Stimulated activated naive CD8-positive, alpha-beta T cell treated with anti-CD3 and anti-CD28 coated beads, Interleukin-15, Interleukin-2, amounts not matched to agents 100 ng/mL and 50 ng/mL, for 24 hours (primary cell): ENCODE data around the gene CPNE1.

ENCODE experiments used
- H3K27ac Mint-ChIP-seq: one replicate; pipeline ENCODE4 v1.8.0; 2021; ENCODE audit warnings: mild to moderate bottlenecking, mixed read lengths
- H3K27me3 Mint-ChIP-seq: one replicate; pipeline ENCODE4 v1.8.0; 2021; ENCODE audit warnings: mixed read lengths
- H3K36me3 Mint-ChIP-seq: one replicate; pipeline ENCODE4 v1.8.0; 2021; ENCODE audit warnings: low read depth, mixed read lengths
- H3K4me1 Mint-ChIP-seq: one replicate; pipeline ENCODE4 v1.8.0; 2021; ENCODE audit warnings: low read depth, mixed read lengths
- H3K4me3 Mint-ChIP-seq: one replicate; pipeline ENCODE4 v1.8.0; 2021; ENCODE audit warnings: mild to moderate bottlenecking, mixed read lengths
- H3K9me3 Mint-ChIP-seq: one replicate; pipeline ENCODE4 v1.8.0; 2021; ENCODE audit warnings: mixed read lengths

Gene CPNE1

DNA sequence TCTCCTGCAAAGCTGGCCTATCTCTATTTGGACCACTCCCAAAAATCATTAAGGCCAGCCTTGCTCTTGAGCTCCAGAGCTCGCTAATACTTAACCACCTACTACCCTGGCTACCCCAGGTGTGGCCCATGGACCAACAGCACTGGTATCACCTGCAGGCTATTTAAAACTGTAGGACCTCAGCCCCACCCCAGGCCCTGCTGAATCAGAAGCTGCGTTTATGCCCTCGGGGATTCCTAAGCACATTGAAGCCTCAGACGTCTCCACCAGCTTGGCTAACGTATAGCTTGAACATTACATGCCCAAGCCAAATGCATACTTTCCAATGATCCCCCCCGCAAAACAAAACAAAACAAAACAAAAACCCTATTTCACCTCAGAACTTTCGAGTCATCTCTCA is 68.8 kb downstream of the CPNE1 start:
- H3K4me3 Mint-ChIP-seq = no peak overlapping the region
- no peak overlapping the region for H3K27ac Mint-ChIP-seq
- peaks cover 3% of the 10 kb centered on the region for H3K4me1 Mint-ChIP-seq
- H3K27me3 Mint-ChIP-seq = peaks cover 18% of the 10 kb centered on the region
- no peaks in the 10 kb centered on the region for H3K36me3 Mint-ChIP-seq
- H3K9me3 Mint-ChIP-seq = no peaks in the 10 kb centered on the region

DNA sequence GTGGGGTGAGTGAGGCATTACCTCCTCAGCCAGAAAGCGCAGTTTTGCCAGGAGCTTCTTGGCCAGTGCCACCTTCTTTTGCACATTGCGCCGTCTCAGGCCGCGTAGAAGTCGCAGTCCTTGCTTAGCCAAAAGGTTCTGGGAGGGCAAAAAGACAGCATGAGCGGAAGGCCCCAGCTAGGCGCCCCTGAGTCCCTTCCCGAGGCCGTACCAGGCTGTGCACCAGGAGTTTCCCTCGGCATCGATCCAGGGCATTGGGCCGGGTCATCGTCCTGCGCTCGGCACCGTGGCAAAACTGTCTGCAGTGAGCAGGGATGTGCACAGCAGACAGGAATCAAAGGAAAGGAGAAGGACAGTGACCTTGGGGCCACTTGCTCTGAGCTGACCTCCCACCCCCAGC is 69.2 kb downstream of the CPNE1 start:
- Mint-ChIP-seq H3K9me3 (no peaks in the 10 kb centered on the region), H3K27ac (no peak overlapping the region), H3K27me3 (peaks cover 14% of the 10 kb centered on the region), H3K36me3 (no peaks in the 10 kb centered on the region), H3K4me1 (no peaks in the 10 kb centered on the region), H3K4me3 (no peak overlapping the region)

DNA sequence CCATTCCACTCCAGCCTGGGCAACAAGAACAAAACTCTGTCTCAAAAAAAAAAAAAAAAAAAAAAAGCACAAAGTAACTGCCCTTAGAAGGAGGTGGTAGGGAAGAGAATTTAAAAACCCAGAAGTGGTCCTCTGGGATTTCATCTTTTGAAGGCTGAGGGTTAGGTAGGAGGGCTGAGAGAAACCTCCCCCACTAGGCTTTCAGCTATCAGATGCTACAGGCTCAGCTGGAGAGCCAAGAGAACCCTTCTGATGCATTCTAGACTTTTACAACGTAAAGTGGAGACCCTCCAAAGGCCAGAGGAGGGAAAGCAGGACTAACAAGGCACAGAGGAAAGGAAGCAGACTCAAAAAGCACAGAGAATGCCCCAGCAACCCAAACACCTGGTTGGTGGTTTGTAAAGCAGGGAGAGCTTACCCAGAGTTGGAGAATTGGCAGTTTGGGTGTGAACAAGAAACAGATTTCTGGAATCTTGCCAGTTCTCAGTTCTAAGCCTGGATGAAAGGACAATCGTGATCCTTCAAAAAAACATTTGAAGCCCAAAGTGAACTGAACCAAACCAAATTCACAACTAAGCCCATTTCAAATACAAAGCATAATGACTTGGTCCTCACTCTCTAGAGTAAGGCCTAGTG is 72.2 kb downstream of the CPNE1 start:
- Mint-ChIP-seq H3K4me1 (no peaks in the 10 kb centered on the region), H3K9me3 (no peaks in the 10 kb centered on the region), H3K4me3 (no peak overlapping the region), H3K27ac (no peak overlapping the region), H3K36me3 (no peaks in the 10 kb centered on the region), H3K27me3 (no peaks in the 10 kb centered on the region)

DNA sequence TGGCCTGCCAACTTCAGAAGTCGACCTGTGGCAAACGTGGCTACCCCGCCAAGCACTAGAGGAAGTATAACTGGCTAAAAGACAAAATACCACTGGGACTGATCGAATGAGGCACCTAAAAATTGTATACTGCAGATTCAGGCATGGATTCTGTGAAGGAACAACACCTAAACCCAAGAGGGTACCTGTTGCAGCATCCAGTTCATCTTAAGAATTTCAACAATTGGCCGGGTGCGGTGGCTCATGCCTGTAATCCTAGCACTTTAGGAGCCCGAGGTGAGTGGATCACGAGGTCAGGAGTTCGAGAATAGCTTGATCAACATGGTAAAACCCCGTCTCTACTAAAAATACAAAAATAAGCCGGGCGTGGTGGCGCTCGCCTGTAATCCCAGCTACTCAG is 76.3 kb downstream of the CPNE1 start:
- Mint-ChIP-seq H3K9me3 (no peaks in the 10 kb centered on the region), H3K36me3 (no peaks in the 10 kb centered on the region), H3K4me1 (no peaks in the 10 kb centered on the region), H3K4me3 (no peak overlapping the region), H3K27ac (no peak overlapping the region), H3K27me3 (no peaks in the 10 kb centered on the region)

DNA sequence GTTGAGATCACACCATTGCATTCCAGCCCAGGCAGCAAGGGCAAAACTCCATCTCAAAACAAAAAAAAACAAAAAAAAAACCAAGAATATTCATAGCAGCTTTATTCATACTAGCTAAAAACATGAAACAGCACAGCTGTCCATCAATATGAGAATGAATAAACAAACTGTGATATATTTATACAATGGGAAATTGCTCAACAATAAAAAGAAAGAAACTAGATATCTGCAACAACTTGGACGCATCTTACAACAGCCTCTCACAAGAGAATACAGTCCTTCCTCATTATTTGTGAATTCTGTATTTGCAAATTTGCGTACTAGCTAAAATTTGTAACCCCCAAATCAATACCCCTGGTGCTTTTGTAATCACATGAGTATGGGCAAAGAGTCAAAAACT is 77.3 kb downstream of the CPNE1 start:
- Mint-ChIP-seq H3K27ac (no peak overlapping the region), H3K36me3 (no peaks in the 10 kb centered on the region), H3K27me3 (no peaks in the 10 kb centered on the region), H3K4me3 (no peak overlapping the region), H3K4me1 (no peaks in the 10 kb centered on the region), H3K9me3 (no peaks in the 10 kb centered on the region)

DNA sequence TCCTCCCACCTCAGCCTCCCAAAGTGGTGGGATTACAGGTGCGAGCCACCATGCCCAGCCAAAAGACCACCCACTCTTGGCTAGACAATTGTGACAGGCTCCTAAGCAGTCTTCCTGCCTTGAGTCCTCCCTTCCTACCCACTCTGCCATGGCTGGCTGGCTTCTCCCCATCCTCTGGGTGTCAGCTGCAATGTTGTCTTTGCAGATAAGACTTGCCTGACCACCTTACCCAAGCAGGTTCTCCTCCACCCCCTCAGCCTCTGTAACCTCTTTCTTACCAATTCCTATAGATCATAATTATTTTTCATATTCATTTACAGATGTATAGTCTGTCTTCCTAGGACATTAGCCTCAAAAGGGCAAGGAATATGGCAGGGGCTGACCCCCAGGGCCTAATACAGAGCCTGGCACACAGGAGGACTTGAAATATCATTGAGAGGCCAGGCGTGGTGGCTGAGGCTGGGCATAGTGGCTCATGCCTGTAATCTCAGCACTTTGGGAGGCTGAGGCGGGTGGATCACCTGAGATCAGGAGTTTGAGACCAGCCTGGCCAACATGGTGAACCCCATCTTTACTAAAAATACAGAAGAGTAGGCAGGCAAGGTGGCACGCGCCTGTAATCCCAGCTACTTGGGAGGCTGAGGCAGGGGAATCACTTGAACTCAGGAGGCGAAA is 77.8 kb downstream of the CPNE1 start:
- Mint-ChIP-seq H3K36me3 (no peaks in the 10 kb centered on the region), H3K4me3 (no peak overlapping the region), H3K27me3 (no peaks in the 10 kb centered on the region), H3K27ac (no peak overlapping the region), H3K4me1 (no peaks in the 10 kb centered on the region), H3K9me3 (no peaks in the 10 kb centered on the region)

DNA sequence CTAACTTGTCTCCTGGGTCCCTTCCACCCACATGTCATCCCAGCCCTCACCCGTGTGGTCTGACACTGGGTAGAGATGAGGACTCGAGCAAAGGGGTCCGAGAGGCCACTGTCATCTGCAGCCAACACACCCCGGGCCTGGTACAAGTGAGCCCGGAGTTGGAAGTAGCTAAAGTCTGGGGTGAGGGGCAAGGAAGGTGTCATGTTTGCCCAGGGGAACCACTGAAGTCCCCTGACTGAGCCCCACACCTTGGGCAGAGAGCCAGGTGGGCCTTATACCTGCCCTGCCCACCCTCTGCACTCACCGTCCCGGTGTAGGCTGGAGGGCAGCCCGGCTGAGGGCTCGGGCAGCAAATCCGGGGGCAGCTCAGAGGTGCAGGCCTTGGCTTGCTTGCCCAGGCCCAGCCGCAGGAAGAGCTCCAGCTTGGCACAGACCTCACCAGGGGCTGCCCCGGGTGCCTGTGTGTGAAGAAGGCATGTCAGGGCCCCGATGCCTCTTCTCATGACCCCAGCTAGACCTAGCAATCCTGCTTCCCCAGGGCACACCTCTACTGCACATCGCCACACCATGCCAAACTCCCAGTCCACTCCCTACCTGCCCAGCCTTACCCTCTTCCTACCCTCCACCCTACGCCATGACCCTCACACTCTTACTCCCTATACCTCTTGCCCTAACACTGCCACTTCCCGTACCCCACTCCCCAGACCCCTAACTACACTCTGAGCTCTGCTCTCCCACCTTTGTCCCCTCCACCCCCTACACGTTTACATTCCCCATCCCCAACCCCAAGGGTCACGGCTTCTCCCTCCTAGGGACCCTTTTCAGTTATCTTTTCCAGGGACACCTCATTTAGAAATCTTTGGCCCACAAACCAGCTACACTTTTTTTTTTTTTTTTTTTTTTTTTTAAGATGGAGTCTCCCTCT is 80.8 kb downstream of the CPNE1 start:
- Mint-ChIP-seq H3K4me1 (no peaks in the 10 kb centered on the region), H3K9me3 (no peaks in the 10 kb centered on the region), H3K27me3 (no peaks in the 10 kb centered on the region), H3K4me3 (no peak overlapping the region), H3K27ac (no peak overlapping the region), H3K36me3 (no peaks in the 10 kb centered on the region)

DNA sequence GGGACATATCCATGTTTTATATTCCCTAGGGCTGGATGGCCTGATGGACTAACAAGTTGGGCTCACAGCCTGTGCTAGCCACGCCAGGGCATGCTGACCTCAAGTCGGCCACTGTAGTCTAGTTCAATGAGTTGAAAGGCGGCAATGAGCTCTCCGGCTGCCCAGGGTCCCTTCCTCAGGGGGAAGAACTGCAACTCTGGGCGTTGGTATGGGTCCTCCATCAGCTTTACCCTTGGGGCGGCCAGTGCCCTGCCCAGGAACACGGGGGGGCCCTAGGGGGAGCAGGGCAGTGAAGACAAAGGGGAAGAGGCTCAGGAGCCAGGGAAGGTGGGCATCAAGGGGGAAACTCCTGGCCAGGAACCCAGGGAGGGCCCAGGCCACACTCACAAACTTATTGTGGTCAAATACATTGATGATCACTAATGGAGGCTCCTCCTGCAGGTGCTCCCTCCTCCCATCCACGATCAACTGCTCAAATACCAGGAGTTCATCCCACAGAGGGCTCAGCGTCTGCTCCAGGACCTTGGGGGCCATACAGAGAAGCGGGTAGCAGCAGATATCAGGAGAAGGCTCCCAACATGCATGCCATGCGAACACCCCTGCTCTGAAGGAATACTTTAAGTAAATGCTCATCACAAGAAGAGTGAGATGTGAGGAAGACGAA is 81.8 kb downstream of the CPNE1 start:
- Mint-ChIP-seq H3K36me3 (no peaks in the 10 kb centered on the region), H3K4me1 (no peaks in the 10 kb centered on the region), H3K9me3 (no peaks in the 10 kb centered on the region), H3K4me3 (no peak overlapping the region), H3K27me3 (no peaks in the 10 kb centered on the region), H3K27ac (no peak overlapping the region)

DNA sequence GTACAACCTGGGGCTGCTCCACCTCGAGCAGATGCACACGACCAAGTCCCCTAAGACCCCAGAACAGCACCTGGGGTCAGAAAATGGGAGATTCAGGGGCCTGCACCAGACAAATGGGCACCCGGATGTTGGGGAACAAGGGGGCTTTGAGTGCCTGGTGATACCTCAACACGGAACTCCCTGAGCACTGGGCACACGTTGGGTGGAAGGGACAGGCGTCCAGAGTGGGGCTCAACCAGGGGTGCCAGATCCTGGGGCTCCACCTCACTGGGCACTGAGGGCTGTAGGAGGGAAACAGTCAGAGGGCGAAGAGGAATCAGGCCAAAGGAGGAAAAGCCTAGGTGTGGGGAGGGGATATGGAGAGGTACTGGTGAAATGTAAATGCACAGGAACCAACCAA is 82.6 kb downstream of the CPNE1 start:
- Mint-ChIP-seq H3K4me1 (no peaks in the 10 kb centered on the region), H3K27ac (no peak overlapping the region), H3K36me3 (no peaks in the 10 kb centered on the region), H3K9me3 (no peaks in the 10 kb centered on the region), H3K27me3 (no peaks in the 10 kb centered on the region), H3K4me3 (no peak overlapping the region)

DNA sequence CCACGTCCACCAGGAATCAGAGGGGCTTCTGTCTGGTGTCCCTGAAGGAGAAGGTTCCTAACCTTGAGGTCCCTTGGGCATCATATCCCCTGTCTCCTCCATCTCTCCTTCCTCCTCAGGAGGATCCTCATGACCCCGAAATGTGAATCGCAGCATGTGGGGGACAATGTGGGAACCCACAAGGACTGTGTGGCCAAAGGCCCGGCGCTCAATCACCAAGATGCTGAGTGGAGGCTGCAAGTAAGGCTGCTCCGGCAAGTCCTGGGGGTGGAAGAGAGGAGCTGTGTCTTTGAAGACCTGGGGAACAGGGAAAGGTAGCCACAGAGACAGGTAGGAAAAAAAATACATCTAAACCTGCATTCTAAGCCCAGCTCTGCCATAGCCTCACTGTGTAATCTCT is 85.5 kb downstream of the CPNE1 start:
- Mint-ChIP-seq H3K4me1 (no peaks in the 10 kb centered on the region), H3K27me3 (no peaks in the 10 kb centered on the region), H3K4me3 (no peak overlapping the region), H3K27ac (no peak overlapping the region), H3K36me3 (no peaks in the 10 kb centered on the region), H3K9me3 (no peaks in the 10 kb centered on the region)

DNA sequence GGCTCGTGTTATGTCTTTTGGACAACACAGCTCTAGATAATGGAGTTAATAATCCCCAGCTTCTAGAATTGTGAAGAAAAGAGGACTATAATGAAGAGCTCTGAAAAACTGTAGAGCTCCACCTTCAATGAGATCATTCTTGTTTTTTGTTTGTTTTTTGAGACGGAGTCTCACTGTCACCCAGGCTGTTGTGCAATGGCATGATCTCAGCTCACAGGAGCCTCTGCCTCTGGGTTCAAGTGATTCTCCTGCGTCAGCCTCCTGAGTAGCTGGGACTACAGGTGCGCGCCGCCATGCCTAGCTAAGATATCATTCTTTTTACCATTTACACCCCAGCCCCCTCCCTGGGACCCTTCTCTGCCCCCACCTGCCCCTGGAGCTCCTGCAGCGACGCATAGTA is 86.2 kb downstream of the CPNE1 start:
- no peak overlapping the region for H3K27ac Mint-ChIP-seq
- no peaks in the 10 kb centered on the region for H3K4me1 Mint-ChIP-seq
- no peaks in the 10 kb centered on the region for H3K27me3 Mint-ChIP-seq
- H3K4me3 Mint-ChIP-seq = no peak overlapping the region
- no peaks in the 10 kb centered on the region for H3K9me3 Mint-ChIP-seq
- H3K36me3 Mint-ChIP-seq = no peaks in the 10 kb centered on the region

DNA sequence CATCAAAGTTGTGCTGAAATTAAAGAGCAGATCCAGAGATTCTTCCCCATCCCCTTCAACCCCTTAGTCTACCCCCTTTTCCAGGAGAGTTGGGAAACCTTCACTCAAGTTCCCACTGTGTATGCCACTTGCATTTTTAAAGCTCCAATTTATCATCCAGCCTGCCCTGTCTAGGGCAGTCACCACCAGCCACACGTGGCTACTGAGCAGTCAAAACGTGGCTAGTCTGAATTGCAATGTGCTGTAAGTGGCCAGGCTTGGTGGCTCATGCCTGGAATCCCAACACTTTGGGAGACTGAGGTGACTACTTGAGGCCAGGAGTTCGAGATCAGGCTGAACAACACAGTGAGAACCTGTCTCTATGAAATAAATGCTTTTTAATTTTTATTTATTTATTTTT is 87.9 kb downstream of the CPNE1 start:
- H3K27ac Mint-ChIP-seq = no peak overlapping the region
- no peaks in the 10 kb centered on the region for H3K9me3 Mint-ChIP-seq
- H3K4me3 Mint-ChIP-seq = no peak overlapping the region
- no peaks in the 10 kb centered on the region for H3K36me3 Mint-ChIP-seq
- no peaks in the 10 kb centered on the region for H3K4me1 Mint-ChIP-seq
- H3K27me3 Mint-ChIP-seq = no peaks in the 10 kb centered on the region
